Lower leg skin (tissue), 3 donors: Measurements from ENCODE around the gene PIK3R3.

Experiments
- CTCF ChIP-seq, 3 donors: fragments of 450-650 bp; IDR thresholded peaks; one replicate each; pipeline ENCODE4 v1.5.1; 2016; ENCODE audit warnings: antibody characterized with exemption in 3 of 3, mild to moderate bottlenecking in 3 of 3, moderate library complexity in 2 of 3
- POLR2A ChIP-seq, 2 donors: fragments of 450-650 bp; IDR thresholded peaks; one replicate each; pipeline ENCODE4 v1.6.1; 2016 to 2017; ENCODE audit warnings: antibody characterized with exemption in 2 of 2, mild to moderate bottlenecking in 1 of 2, moderate library complexity in 1 of 2

DNA sequence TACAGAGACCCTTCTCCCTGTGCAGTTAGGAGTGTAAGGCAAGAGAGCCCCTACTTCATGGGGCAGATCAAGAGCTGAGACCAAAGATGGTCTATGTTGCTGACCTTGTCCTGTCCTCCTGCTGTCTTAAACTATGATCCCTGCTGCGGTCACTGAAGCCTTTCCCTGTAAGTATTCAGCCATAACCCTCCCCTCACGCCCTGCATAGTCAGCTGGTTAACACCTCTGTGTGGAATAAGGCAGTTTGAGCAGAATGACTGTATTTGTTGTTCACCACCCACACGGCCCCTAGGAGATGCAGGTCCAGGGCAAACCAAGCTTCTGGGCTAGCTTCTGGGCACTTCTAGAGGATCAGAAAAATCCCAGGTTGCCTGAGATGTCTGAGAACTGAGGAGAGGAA is 42.8 kb upstream of the PIK3R3 start:
- TF ChIP-seq CTCF (IDR thresholded peaks at IDR 0.05) = no peak
- no peak for TF ChIP-seq POLR2A (IDR thresholded peaks at IDR 0.05)
